OCI-LY7 (cell line): ENCODE data around the gene OR2T2.
"Not testable (repeated sequence)": the region's sequence is repeated elsewhere in the genome, so short reads cannot be mapped to it uniquely, and the experiment has no call there.

Experiments used
- EZH2phosphoT487 ChIP-seq: fragments of 200-600 bp; sonication (generic); IDR thresholded peaks from 2 replicates; pipeline ENCODE4 v1.6.1; 2018; ENCODE audit warnings: low read depth, borderline replicate concordance, mild to moderate bottlenecking, mixed run types, antibody characterized with exemption, low read length, moderate library complexity, mixed read lengths
- TF ChIP-seq, protein P1 (sequence below): fragments of 200-600 bp; sonication (generic); conservative IDR thresholded peaks from 2 replicates; pipeline ENCODE4 v1.5.1; 2014; ENCODE audit warnings: mild to moderate bottlenecking, antibody characterized with exemption, low read length, moderate library complexity, mixed read lengths

- TF ChIP-seq, protein P1, sequence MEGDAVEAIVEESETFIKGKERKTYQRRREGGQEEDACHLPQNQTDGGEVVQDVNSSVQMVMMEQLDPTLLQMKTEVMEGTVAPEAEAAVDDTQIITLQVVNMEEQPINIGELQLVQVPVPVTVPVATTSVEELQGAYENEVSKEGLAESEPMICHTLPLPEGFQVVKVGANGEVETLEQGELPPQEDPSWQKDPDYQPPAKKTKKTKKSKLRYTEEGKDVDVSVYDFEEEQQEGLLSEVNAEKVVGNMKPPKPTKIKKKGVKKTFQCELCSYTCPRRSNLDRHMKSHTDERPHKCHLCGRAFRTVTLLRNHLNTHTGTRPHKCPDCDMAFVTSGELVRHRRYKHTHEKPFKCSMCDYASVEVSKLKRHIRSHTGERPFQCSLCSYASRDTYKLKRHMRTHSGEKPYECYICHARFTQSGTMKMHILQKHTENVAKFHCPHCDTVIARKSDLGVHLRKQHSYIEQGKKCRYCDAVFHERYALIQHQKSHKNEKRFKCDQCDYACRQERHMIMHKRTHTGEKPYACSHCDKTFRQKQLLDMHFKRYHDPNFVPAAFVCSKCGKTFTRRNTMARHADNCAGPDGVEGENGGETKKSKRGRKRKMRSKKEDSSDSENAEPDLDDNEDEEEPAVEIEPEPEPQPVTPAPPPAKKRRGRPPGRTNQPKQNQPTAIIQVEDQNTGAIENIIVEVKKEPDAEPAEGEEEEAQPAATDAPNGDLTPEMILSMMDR: not testable (repeated sequence)
- TF ChIP-seq EZH2phosphoT487: not testable (repeated sequence)
Measured at GRCh38 chr1:248473051-248473450, 27.6 kb downstream of the OR2T2 start, which contains the start of gene OR2T3.
